ENCODE measurements around the gene TGFBI.

Gene TGFBI

GRCh38 chr5:136063778-136064465 lies 35.1 kb downstream of the TGFBI start:
- TF ChIP-seq CTCF (IDR thresholded peaks at IDR 0.05; ENCODE audit: insufficient read depth, low read length, poor library complexity, severe bottlenecking): no peak
- no peak for DNase-seq (ENCODE audit: extremely low read depth, insufficient read length)
- Histone ChIP-seq H3K27me3 (replicated peaks; ENCODE audit: control insufficient read depth, insufficient read depth, low read length) (no peaks in the 10 kb centered on the region; the same call in 1 of the 2 replicates), H3K4me3 (replicated peaks; ENCODE audit: low read depth, low read length) (no peak overlapping the region), H3K36me3 (ENCODE audit: control insufficient read depth, insufficient read depth, low read length) (no peaks in the 10 kb centered on the region)

GRCh38 chr5:136064510-136064909 lies 35.7 kb downstream of the TGFBI start:
- Histone ChIP-seq H3K4me3 (replicated peaks; ENCODE audit: low read depth, low read length) (no peak overlapping the region), H3K36me3 (ENCODE audit: control insufficient read depth, insufficient read depth, low read length) (no peaks in the 10 kb centered on the region), H3K27me3 (replicated peaks; ENCODE audit: control insufficient read depth, insufficient read depth, low read length) (no peaks in the 10 kb centered on the region; the same call in 1 of the 2 replicates)
- DNase-seq (ENCODE audit: extremely low read depth, insufficient read length): no peak
- TF ChIP-seq CTCF (IDR thresholded peaks at IDR 0.05; ENCODE audit: insufficient read depth, low read length, poor library complexity, severe bottlenecking): peak; percentile 25

GRCh38 chr5:136065588-136065987 lies 36.8 kb downstream of the TGFBI start:
- Histone ChIP-seq H3K4me3 (replicated peaks; ENCODE audit: low read depth, low read length) (no peak overlapping the region), H3K27me3 (replicated peaks; ENCODE audit: control insufficient read depth, insufficient read depth, low read length) (no peaks in the 10 kb centered on the region), H3K36me3 (ENCODE audit: control insufficient read depth, insufficient read depth, low read length) (no peaks in the 10 kb centered on the region)
- TF ChIP-seq CTCF (IDR thresholded peaks at IDR 0.05; ENCODE audit: insufficient read depth, low read length, poor library complexity, severe bottlenecking): no peak
- DNase-seq (ENCODE audit: extremely low read depth, insufficient read length): no peak

GRCh38 chr5:136066661-136067271 lies 38.0 kb downstream of the TGFBI start:
- DNase-seq (ENCODE audit: extremely low read depth, insufficient read length): no peak
- TF ChIP-seq CTCF (IDR thresholded peaks at IDR 0.05; ENCODE audit: insufficient read depth, low read length, poor library complexity, severe bottlenecking): no peak
- Histone ChIP-seq H3K4me3 (replicated peaks; ENCODE audit: low read depth, low read length) (no peak overlapping the region), H3K36me3 (ENCODE audit: control insufficient read depth, insufficient read depth, low read length) (no peaks in the 10 kb centered on the region), H3K27me3 (replicated peaks; ENCODE audit: control insufficient read depth, insufficient read depth, low read length) (no peaks in the 10 kb centered on the region)

GRCh38 chr5:136067422-136067821 lies 38.6 kb downstream of the TGFBI start:
- TF ChIP-seq CTCF (IDR thresholded peaks at IDR 0.05; ENCODE audit: insufficient read depth, low read length, poor library complexity, severe bottlenecking): no peak
- Histone ChIP-seq H3K4me3 (replicated peaks; ENCODE audit: low read depth, low read length) (no peak overlapping the region), H3K36me3 (ENCODE audit: control insufficient read depth, insufficient read depth, low read length) (no peaks in the 10 kb centered on the region), H3K27me3 (replicated peaks; ENCODE audit: control insufficient read depth, insufficient read depth, low read length) (no peaks in the 10 kb centered on the region)
- no peak for DNase-seq (ENCODE audit: extremely low read depth, insufficient read length)

Data from GM06990 (cell line).